ENCODE measurements around the gene STIM2.
"Not testable (repeated sequence)": the region's sequence is repeated elsewhere in the genome, so short reads cannot be mapped to it uniquely, and the experiment has no call there.

STIM2 gene

DNA sequence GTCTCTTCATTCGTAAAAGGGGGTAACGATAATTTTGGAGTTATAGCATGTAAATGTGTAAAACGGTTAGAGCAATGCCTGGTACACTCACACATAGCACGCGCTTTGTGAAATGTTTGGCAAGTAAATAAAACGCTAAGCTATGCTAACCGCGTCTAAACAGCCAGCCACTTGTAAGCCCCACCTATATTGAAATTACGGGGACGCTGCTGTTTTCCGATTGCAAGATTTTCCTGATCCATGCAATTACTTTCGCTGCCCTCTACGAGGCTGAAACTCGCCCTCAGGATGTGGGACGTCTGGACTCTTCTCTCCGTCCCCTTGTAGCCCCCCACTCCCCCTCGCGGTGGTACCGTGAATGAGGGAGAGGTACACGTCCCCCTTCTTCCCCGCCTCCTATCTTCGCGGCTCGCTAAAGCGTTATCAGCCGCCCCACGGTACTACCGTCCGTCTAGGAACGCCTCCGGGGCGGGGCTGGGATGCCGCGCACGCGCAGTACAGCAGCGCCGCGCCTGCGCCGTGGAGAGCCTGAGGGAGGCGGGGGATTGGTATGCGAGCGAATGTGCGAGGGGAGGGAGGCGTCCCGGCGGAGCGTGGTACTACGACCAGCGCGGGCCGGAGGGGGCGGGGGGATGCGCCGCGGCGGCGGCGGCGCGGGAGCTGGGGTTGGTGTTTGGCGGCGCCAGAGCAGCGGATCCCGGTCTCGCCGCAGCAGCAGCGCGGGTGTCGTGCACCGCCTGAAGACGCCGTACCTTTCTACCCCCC is at the start of gene STIM2:
TSS of gene STIM2 (plus strand) at position 685 of the 765 bp plus-strand sequence.
- DNase-seq (ENCODE audit: low spot score), result peak; percentile 98

DNA sequence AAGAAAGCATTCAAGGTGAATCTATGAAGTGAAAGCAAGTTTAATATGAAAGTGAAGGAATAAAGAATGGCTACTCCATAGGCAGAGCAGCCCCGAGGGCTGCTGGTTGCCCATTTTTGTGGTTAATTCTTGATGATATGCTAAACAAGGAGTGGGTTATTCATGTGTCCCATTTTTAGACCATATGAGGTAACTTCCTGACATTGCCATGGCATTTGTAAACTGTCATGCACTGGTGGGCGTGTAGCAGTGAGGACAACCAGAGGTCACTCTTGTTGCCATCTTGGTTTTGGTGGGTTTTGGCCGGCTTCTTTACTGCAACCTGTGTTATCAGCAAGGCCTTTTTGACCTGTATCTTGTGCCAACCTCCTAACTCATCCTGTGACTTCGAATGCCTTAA is 49.1 kb upstream of the STIM2 start:
- not testable (repeated sequence) for DNase-seq (ENCODE audit: low spot score)

DNA sequence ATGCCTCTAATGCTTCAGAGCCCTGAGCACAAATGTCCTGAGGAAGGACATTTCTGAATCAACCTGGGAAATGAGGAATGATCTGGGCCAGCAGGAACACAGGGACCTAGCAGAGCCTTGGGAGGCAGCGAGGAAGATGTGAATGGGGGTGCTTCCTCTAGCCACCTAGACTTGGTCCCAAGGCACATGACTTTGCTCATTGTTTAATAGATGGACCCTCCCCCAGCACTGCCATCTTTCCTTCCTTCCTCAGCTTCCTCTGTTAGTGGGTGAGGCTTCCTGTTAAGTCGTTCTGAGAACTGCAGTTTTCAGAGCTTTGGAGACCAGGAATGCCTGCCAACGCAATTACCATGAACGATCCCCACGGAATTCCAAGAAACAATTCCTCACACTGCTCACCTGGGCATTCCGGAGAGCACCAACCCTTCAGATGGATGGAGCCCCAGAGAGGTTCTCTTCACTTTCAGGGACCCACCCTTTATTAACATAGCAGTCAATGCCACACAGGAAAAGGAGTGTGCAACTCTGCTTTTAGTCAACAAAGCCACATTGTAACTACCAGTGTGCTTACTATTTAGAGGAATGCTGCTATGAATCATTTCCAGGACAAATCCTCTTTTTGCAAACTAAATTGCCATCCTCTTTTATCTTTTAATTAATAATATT is 48.5 kb upstream of the STIM2 start:
- DNase-seq (ENCODE audit: low spot score), result no peak

DNA sequence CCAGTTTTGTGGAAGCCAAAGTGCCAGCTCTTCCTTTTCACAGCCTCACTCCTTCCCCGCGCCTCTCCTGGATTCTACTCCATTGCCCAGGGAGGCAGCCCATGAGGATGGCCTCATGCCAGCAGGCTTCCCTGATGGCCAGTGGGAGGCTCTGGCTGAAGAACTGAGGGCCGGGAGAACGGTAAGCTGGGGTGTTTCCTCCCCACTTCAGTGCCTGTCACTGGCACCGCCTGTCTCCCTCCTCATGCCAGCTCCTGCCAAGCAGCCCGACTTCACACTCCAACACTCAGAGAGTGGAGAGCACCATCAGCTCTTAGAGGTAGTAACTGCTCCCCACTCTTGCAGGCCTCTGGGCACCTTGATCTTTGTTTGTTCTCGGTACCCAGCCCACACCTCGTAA is 46.9 kb upstream of the STIM2 start:
- DNase-seq (ENCODE audit: low spot score), result no peak

DNA sequence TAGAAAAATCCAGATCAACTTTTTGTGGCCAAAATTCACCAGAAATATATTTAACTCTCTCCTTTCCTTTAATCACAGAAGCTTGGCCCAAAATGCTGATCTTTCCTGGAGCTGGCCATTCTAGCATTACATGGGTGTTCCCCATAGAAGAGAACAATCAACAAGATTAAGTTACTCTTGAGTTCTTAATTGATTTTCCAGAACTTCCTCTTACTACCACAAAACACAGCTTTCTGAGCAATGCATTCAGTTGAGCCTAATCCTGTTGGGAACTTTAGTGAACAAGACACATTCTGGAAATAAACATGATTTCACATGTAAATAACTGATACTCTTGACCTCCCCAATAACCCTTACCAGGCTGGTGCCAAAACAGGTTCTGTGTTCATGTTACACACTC is 45.4 kb upstream of the STIM2 start:
- no peak for DNase-seq (ENCODE audit: low spot score)

DNA sequence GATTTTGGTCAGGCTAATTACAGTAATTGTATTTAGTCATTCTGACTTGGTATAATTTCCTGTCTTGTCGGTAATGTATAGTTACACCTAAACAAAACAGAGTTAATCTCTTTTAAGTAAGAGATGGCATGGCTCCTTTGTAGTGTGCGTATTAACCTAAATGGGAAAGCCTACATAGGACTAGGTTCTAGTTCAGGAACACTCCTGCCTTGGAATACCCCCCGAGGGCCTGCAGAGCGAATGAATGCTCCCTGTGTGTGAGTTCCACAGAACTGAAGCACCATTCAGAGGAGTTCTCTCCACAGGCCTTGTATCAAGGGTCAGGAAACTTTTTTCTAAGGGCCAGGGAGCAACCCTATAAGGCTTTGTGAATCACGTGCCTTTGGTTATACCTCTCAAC is 44.9 kb upstream of the STIM2 start:
- DNase-seq (ENCODE audit: low spot score), result no peak

DNA sequence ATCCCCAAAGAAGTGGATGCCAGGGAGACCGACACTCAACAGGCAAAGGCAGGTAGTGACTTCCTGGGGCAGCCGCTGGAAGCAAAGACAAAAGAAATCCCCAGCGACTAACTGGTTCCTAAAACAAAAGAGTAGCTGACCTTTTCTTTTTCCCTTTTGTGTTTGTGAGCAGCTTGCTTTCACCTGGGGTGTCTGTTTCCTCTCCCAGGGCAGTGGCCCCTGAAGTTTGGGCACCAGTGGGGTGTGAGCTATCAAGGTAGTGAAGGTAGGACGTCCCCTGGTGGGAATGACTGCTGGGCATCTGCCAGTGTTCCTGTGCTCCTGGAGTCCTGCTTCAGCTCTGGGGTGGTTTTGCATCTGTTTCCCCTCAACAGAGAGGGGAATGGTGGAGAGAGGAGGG is 41.6 kb upstream of the STIM2 start:
- no peak for DNase-seq (ENCODE audit: low spot score)

DNA sequence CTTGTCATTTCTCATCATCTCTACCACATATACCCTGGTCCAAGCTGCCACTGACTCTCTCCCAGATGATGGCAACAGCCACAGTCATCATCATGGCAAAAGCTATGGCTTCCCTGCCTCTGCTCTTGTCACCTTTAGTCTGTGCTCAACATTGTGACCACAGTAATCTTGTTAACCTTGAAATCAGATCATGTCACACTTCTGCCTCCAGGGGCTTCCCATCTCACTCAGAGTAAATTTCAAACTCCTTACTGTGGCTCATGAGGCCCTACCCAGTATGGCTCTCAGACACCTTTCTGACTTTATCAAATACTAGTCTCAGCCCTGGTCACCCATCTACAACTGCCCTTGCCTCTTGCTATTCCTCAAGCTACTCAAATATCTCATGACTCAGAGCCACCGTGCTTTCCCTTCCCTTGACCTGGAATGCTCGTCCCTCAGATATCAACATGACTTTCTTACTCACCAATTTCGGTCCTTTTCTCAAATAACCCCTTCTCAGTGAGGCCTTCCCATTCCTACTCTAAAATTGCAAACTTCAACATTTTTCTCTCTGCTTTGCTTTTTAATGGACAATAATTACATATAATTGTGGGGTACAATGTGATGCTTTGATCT is 41.1 kb upstream of the STIM2 start:
- no peak for DNase-seq (ENCODE audit: low spot score)

DNA sequence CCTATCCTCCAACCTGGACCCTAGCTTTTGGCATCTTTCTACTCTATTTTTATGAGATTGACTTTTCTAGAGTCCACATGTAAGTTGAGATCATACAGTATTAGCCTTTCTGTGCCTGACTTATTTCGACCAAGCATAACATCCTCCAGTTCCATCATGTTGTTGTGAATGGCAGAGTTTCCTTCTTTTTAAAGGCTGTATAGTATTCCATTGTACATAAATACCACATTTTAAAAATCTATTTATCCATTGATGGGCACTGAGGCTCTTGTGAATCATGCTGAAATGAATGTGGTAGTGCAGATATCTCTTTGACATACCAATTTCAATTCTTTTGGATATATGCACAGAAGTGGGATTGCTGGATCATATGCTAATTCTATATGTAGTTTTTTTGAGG is 40.3 kb upstream of the STIM2 start:
- no peak for DNase-seq (ENCODE audit: low spot score)

DNA sequence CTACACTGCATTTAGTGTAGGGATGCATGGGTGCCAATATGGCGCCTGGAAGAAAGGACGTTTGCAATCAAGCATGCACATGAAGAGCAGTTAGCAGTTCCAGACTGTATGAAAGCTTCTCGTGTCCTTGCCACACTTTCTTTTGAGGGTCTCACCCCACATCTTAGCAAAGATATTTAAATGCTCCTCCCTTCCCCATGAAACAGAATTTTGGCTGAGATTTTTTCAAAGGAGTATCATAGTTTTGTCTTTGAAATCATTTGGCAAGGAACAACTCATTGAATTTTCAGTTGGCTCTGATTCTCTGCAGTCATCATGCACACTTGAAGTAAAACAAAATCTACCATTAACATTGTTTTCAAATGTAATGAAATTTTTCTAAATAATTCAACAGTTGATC is 39.6 kb upstream of the STIM2 start:
- no peak for DNase-seq (ENCODE audit: low spot score)

DNA sequence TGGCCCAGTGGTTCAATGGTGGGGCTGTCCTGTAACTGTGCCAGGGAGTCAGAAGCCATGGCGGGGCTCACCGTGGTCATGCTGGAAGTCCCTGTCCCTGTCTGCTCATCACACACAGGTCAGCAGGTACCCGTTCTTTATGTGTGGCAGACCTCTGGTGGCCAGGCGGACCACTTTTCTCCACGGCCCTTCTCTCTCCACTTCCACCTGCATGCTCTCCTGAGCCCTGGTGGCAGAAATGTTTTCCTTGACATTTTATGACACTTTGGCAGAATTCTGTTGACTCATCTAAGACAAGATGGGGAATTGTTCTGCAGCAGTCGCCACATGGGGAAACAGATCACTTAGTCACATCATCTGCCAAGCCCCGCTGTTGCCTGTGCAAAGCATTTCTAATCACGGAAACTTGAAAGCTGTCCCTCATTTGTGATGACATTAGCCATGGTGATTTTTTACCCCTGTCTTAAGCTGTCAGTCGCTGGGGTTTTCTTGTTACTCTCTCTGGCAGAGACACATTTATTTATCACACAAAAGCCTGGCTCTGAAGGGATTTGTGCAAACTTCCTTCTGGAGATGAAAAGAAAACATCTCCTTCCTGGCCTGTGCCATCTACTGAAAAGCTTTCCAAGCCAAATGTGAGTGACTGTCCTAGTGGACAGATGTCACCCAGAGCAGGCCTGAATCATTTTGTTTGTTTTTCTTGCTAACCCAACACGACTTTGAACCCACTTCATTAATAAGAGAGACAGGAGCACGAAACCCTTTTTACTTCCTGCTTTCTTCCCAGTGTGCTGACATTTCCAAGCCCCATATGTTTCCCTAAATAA is 38.8 kb upstream of the STIM2 start:
- DNase-seq (ENCODE audit: low spot score), result peak; percentile 18

DNA sequence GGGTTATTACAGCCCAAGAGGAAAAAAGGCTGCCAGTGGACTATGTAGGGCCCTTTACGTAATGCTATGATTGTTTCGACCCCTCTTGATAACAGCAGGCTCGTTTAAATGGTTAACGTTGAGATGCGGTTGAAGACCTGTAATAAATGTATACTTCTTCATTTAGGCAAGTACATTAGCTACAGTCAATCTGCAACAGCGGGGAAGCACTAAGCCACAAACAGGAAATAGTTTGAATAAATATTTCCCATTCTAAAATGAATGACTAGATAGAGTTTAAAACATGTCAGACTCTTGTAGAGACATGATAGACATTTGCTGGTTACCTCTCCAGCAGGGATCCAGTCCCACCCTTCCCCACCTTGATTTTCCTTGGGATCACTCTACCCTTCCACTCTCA is 38.1 kb upstream of the STIM2 start:
- no peak for DNase-seq (ENCODE audit: low spot score)

DNA sequence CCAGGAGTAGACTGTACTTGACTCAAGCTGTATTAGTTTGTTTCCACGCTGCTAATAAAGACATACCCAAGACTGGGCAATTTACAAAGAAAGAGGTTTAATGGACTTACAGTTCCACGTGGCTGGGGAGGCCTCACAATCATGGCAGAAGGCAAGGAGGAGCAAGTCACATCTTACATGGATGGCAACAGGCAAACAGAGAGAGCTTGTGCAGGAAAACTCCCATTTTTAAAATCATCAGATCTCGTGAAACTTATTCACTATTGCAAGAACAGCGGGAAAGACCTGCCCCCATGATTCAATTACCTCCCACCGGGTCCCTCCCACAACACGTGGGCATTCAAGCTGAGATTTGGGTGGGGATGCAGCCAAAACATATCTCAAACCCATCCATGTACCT is 37.7 kb upstream of the STIM2 start:
- not testable (repeated sequence) for DNase-seq (ENCODE audit: low spot score)

DNA sequence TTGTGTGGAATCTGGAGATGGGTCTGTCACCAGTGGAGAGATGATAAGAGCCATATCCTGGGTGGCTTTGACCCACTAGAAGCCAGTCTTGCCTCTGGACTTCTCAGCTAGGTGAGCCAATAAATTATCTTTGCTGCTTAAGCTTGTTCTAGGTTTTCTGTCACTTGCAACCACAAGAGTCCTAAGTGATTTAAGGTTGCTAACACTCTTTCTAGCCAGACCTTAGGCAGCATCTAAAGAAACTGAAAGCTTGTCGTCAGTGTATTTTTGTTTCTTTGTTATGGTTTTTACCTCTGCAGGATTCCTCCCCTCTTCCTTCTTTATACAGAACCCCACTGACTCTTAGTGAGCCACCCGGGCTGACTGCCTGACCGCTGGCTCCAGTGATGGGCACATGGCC is 37.1 kb upstream of the STIM2 start:
- DNase-seq (ENCODE audit: low spot score), result no peak

DNA sequence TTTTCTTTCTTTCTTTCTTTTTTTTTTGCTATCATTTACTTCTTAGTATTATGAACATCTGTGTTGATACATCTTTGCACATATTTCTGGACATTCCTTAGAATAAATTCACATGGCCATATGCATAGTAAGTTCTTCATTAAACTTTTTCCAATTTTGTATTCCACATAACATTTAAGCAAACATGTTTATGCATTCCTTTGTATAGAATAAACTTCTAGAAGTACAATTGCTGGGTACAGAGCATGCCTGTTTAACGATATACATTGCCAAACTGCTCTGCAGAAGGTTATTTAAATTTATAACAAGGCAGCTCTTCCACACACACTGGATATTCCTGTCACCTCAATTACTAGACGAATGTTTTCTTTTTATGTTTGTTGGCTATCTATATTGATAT is 36.0 kb upstream of the STIM2 start:
- DNase-seq (ENCODE audit: low spot score), result no peak

DNA sequence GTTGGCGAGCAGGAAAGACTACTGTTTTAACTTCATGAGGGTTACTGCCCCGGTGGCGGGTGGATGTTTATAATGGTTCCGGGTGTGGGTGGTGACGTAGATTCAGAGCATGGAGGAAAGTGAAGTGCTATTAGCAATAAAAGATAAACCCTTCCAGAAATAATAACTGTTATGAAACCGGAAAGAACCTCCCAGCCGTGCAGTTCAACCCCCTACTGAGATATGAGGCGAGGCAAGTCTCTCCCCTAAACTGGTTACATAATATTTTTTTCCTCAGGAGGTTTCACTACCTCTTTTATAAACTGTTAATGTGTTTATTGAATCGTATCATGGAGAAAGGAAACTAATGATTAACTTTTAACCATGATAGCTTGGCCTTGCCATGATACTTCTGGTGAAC is 33.9 kb upstream of the STIM2 start:
- DNase-seq (ENCODE audit: low spot score), result peak; percentile 22

DNA sequence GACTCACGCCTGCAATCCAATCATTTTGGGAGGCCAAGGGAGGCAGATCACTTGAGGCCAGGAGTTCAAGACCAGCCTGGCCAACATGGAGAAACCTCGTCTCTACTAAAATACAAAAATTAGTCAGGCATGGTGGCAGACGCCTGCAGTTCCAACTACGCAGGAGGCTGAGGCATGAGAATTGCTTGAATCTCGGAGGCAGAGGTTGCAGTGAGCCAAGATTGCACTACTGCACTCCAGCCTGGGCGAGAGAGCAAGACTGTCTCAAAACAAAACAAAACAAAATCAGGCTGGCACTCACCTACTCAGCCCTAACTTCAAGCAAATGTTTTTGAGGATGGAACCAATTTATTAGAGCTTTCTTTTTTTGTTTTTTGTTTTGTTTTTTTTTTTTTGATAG is 33.3 kb upstream of the STIM2 start:
- DNase-seq (ENCODE audit: low spot score), result not testable (repeated sequence)

DNA sequence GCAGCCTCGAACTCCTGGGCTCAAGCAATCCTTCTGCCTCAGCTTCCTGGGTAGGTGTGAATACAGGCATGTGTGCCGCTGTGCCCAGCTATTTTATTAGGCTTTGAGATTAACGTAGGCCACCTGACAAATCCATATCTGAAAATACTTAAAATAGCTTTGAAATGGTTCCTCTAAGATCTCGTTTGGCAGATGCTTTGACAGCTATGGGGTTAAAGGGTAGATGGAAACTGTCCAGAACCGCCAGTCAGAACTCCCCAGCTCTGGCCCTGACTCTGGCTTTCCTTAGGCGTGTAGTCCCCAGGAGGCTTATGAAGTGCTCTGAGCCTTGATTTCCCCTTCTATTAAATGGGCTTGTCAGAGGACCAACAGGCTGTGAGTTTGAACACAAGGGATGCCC is 32.8 kb upstream of the STIM2 start:
- no peak for DNase-seq (ENCODE audit: low spot score)

DNA sequence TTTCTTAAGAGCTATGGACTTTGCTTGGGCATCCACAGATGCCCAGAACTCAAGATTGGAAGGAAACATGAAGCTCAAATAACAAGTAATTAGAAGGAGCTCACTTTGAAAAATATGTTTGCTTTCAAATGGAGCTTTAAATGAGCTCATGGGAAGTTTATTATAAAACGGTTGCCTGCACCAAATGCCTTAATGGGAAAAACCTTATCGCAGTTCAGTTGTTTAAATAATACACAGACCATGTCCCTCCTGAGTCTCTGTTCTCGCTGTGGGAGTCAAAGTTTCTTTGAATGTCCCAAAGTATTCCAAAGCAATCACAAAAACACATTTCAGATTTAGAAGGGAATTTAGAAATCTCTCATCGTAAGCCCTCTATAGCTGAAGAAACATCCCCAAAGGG is 31.6 kb upstream of the STIM2 start:
- no peak for DNase-seq (ENCODE audit: low spot score)

DNA sequence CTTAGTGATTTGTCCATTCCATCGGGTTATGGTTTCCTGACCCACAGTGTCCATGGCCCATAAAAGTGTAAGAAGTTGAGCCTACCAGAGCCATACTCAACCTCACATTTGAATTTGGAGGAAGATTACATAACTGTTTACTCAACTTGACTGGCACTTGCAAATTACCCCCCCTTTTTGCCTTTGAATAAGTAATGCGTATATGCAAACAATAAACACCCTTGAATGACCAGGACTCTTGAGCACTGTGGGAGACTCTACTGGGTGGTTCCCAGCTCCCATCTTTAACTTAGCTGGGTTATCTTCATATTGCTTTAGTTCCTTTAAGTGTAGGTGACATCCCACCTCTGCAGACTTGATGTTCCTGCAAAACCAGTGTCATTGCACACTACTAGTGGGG is 30.6 kb upstream of the STIM2 start:
- DNase-seq (ENCODE audit: low spot score), result no peak

DNA sequence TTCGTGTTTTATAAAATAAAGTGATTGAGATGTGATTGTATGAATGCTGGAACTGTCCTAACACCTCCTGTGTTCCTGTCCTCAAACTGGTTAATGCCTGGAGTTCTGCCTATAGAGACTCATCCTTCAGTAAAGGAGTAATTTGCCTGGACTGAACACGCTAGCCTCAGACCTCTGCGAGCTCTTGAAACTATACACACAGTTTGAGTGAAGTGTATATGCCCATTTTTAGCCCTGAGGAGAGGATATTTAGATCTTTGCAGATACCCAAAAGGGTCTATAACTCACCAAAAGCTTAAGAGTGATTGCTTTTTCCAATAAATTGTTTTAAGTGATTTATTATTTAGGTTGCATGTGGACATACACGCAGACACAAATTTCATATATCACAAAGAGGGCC is 29.9 kb upstream of the STIM2 start:
- DNase-seq (ENCODE audit: low spot score), result no peak

DNA sequence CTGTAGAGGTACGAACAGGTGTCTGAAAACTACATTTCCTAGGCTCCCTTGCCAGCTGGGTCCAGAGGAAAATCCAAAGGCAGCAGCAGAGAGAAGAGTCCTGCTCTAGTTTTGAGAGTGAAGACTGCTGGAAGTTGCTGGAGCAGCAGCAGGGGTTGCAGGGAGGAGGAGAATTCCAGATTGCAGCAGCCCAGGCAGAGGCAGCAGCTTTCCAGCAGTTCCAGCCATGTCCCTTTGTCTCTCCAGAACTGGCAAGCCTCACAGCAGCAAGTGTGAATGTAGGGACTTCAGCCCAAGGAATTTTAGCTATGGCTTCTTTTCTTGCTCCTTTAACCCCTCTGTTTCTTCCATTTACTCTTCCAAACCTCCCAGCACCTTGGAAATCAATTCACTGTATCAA is 24.1 kb upstream of the STIM2 start:
- DNase-seq (ENCODE audit: low spot score), result no peak

Data from pons (tissue), 1 donor.